Peyer's patch (tissue), 4 donors: ENCODE measurements around the gene KIF1A. TPM values are rescaled to one million over a fixed set of nuclear protein-coding genes. Genes with fewer than 3 reads are reported as not detected.

Experiments
- DNase-seq, 3 donors: peaks; one replicate each; pipeline ENCODE4 v3.0.0-alpha.2; 2017 to 2019
- H3K27ac ChIP-seq, 4 donors: fragments of 200-600 bp; sonication (generic); one replicate each; pipeline ENCODE4 v1.5.1; 2016 to 2019
- H3K27me3 ChIP-seq, 2 donors: fragments of 200-600 bp; sonication (generic); one replicate each; pipeline ENCODE4 v1.5.1; 2019
- H3K36me3 ChIP-seq, 3 donors: fragments of 200-600 bp; sonication (generic); one replicate each; pipeline ENCODE4 v1.5.1; 2016 to 2019
- H3K4me1 ChIP-seq, 4 donors: fragments of 200-600 bp; sonication (generic); one replicate each; pipeline ENCODE4 v1.5.1; 2016 to 2019
- H3K4me3 ChIP-seq, 4 donors: fragments of 200-600 bp; sonication (generic); 1 replicate in 3 of 4; 2 replicates in 1 of 4; pipeline ENCODE4 v1.5.1; 2016 to 2019; ENCODE audit warnings: mild to moderate bottlenecking in 1 of 4
- H3K9me3 ChIP-seq, 4 donors: fragments of 200-600 bp; sonication (generic); one replicate each; pipeline ENCODE4 v1.5.1; 2016 to 2019; ENCODE audit warnings: mild to moderate bottlenecking in 1 of 4
- POLR2A ChIP-seq, 2 donors: fragments of 450-650 bp; IDR thresholded peaks; one replicate each; pipeline ENCODE4 v1.5.1; 2017; ENCODE audit warnings: antibody characterized with exemption in 2 of 2, mild to moderate bottlenecking in 2 of 2, moderate library complexity in 2 of 2
- total RNA-seq, 4 donors: library from RNA; depleted of rRNA; stranded (reverse); fragments of >200 nt; gene quantifications; one replicate each; pipeline ENCODE4 v1.1.0, GENCODE V29; 2016
- TF ChIP-seq, protein P1 (sequence below), 6 experiments: fragments of 450-650 bp in 4 of 6; fragments of 200-600 bp in 2 of 6; sonication (generic) in 1 of 6; IDR thresholded peaks; one replicate each; pipeline ENCODE4 v1.5.1; 2017 to 2019; ENCODE audit warnings: antibody characterized with exemption in 6 of 6, mild to moderate bottlenecking in 3 of 6, moderate library complexity in 1 of 6

Gene KIF1A
- total RNA-seq, 4 donors from 2014 or later = 0.83 to 6.0 (median 2.0) TPM

DNA sequence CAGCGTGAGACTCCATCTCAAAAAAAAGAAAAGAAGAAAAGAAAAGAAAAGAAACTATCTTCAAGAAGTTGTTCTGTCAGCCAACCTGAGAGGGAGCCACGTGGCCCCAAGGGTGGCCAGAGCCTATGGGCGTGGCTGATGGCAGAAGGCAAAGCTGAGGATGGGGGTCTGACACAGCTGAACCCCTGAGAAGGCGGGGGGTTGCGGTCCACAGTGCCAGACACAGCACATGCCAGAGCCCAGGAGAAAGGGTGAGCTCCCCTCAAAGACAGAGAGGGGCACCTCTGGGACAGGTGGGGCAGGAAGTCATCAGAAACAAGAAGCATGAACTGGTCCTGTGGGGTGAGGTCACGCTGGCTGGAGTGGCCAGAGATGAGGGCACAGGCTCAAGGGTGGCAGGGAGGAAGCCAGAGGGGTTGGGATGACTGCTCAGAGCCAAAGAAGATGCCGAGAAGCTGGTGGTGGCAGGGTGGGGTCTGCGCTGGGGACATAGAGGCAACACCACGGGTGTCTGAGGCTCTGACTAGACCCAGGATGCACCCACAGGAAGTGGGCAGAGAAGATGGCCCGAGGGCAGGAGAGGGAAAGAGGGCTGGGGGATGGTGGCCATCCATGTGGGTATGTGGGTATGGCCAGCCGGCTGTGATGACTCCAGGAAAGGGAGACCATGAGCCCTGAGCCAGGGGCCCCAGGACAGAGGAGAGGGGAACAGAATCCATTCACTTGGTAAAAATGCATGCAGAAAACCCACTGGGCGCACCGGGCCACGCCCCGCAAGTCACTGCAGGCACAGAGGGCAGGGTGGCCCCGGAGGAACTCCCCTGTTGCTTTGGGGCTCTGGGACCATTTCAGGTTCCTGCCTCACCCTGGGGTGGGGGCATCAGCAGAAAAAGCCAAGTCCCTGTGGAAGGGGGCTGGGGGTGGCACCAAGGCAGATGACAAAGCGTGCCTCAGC, 8.4 kb downstream of the KIF1A start:
- H3K4me1 ChIP-seq = no peaks in the 10 kb centered on the region
- peaks cover 0 to 11% (median 2%) of the 10 kb centered on the region in 4 donors for H3K9me3 ChIP-seq
- TF ChIP-seq, protein P1, sequence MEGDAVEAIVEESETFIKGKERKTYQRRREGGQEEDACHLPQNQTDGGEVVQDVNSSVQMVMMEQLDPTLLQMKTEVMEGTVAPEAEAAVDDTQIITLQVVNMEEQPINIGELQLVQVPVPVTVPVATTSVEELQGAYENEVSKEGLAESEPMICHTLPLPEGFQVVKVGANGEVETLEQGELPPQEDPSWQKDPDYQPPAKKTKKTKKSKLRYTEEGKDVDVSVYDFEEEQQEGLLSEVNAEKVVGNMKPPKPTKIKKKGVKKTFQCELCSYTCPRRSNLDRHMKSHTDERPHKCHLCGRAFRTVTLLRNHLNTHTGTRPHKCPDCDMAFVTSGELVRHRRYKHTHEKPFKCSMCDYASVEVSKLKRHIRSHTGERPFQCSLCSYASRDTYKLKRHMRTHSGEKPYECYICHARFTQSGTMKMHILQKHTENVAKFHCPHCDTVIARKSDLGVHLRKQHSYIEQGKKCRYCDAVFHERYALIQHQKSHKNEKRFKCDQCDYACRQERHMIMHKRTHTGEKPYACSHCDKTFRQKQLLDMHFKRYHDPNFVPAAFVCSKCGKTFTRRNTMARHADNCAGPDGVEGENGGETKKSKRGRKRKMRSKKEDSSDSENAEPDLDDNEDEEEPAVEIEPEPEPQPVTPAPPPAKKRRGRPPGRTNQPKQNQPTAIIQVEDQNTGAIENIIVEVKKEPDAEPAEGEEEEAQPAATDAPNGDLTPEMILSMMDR (IDR thresholded peaks at IDR 0.05) = no peak
- TF ChIP-seq POLR2A (IDR thresholded peaks at IDR 0.05) = no peak
- H3K27ac ChIP-seq = no peak overlapping the region
- no peak overlapping the region for H3K4me3 ChIP-seq
- DNase-seq = peak in 2 of 3 donors; percentile 34 to 44
- H3K36me3 ChIP-seq = no peaks in the 10 kb centered on the region
- H3K27me3 ChIP-seq = no peaks in the 10 kb centered on the region

GRCh38 chr2:240810621-240811020, 9.4 kb downstream of the KIF1A start:
- DNase-seq = peak in 1 of 3 donors; percentile 24
- H3K9me3 ChIP-seq = peaks cover 0 to 11% (median 2%) of the 10 kb centered on the region in 4 donors
- no peaks in the 10 kb centered on the region for H3K27me3 ChIP-seq
- no peaks in the 10 kb centered on the region for H3K36me3 ChIP-seq
- no peak for TF ChIP-seq POLR2A (IDR thresholded peaks at IDR 0.05)
- TF ChIP-seq, protein P1 (IDR thresholded peaks at IDR 0.05) = no peak
- H3K4me1 ChIP-seq = no peaks in the 10 kb centered on the region
- H3K4me3 ChIP-seq = no peak overlapping the region
- H3K27ac ChIP-seq = no peak overlapping the region

DNA sequence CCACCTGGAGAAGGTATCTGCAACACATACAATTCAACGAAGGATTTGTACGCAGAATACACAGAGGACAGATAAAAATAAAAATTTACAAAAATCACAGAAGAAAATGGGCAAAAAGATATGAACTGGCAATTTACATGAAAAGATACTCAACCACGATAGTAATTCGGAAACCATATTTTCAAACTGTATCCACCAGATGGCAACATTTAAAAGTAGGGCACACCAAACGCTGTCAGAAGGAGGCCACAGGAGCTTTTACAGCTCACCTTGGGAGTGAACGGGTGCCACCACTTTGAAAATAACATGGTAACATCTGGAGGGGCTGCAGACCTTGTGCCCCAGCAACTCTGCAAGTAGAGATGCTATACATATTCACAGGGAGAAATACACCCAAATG, 9.8 kb downstream of the KIF1A start:
- no peaks in the 10 kb centered on the region for H3K4me1 ChIP-seq
- no peaks in the 10 kb centered on the region for H3K27me3 ChIP-seq
- TF ChIP-seq, protein P1 (IDR thresholded peaks at IDR 0.05) = no peak
- TF ChIP-seq POLR2A (IDR thresholded peaks at IDR 0.05) = no peak
- H3K4me3 ChIP-seq = no peak overlapping the region
- peak in 1 of 3 donors; percentile 4 for DNase-seq
- no peaks in the 10 kb centered on the region for H3K36me3 ChIP-seq
- peaks cover 0 to 11% (median 2%) of the 10 kb centered on the region in 4 donors for H3K9me3 ChIP-seq
- H3K27ac ChIP-seq = no peak overlapping the region

- Histone ChIP-seq H3K4me1 (no peaks in the 10 kb centered on the region), H3K27ac (no peak overlapping the region), H3K36me3 (no peaks in the 10 kb centered on the region), H3K4me3 (no peak overlapping the region), H3K27me3 (no peaks in the 10 kb centered on the region), H3K9me3 (peaks cover 0 to 8% (median 2%) of the 10 kb centered on the region in 4 donors)
- DNase-seq = peak in 1 of 3 donors; percentile 10
- TF ChIP-seq, protein P1 (IDR thresholded peaks at IDR 0.05) = no peak
- no peak for TF ChIP-seq POLR2A (IDR thresholded peaks at IDR 0.05)
Observed at GRCh38 chr2:240809276-240809675, 10.7 kb downstream of the KIF1A start.

- peak in 1 of 3 donors; percentile 11 for DNase-seq
- no peak overlapping the region for H3K4me3 ChIP-seq
- no peaks in the 10 kb centered on the region for H3K9me3 ChIP-seq
- no peaks in the 10 kb centered on the region for H3K36me3 ChIP-seq
- no peaks in the 10 kb centered on the region for H3K27me3 ChIP-seq
- no peak overlapping the region for H3K27ac ChIP-seq
- no peaks in the 10 kb centered on the region for H3K4me1 ChIP-seq
- TF ChIP-seq POLR2A (IDR thresholded peaks at IDR 0.05) = no peak
- TF ChIP-seq, protein P1 (IDR thresholded peaks at IDR 0.05) = no peak
Observed at GRCh38 chr2:240806459-240806858, 13.6 kb downstream of the KIF1A start.
